HepG2 (cell line): ENCODE measurements around the gene UNC13D. TPM values are rescaled to one million over a fixed set of nuclear protein-coding genes. Genes with fewer than 3 reads are reported as not detected.

Source experiments
- FIP1L1 ChIP-seq: fragments of 200-400 bp; formaldehyde crosslinking; IDR thresholded peaks from 2 replicates; pipeline ENCODE4 v1.6.1; 2018; ENCODE audit warnings: low read depth, mild to moderate bottlenecking, low read length, moderate library complexity, borderline replicate concordance; ENCODE audit not compliant: insufficient read depth
- IRF2 ChIP-seq: IDR thresholded peaks from 2 replicates; pipeline ENCODE4 v1.6.1; 2018; ENCODE audit warnings: missing genetic modification reagents, missing compliant biosample characterization
- KAT7 ChIP-seq: IDR thresholded peaks from 2 replicates; pipeline ENCODE4 v1.6.1; 2018; ENCODE audit warnings: borderline replicate concordance, missing compliant biosample characterization
- KDM5B ChIP-seq: sonication (generic); formaldehyde crosslinking; IDR thresholded peaks from 2 replicates; pipeline ENCODE4 v1.4.0; 2020; ENCODE audit warnings: missing genetic modification reagents, mild to moderate bottlenecking, borderline replicate concordance
- MIXL1 ChIP-seq: IDR thresholded peaks from 2 replicates; pipeline ENCODE4 v1.6.1; 2016
- NAIF1 ChIP-seq: sonication (generic); formaldehyde crosslinking; IDR thresholded peaks from 2 replicates; pipeline ENCODE4 v1.5.0; 2020; ENCODE audit warnings: mild to moderate bottlenecking, missing genetic modification reagents, borderline replicate concordance
- NKX3-1 ChIP-seq: sonication (generic); formaldehyde crosslinking; IDR thresholded peaks from 2 replicates; pipeline ENCODE4 v1.5.0; 2020; ENCODE audit warnings: missing genetic modification reagents
- RFXANK ChIP-seq: IDR thresholded peaks from 2 replicates; pipeline ENCODE4 v1.6.1; 2016
- SNRNP70 ChIP-seq: fragments of 200-400 bp; formaldehyde crosslinking; IDR thresholded peaks from 2 replicates; pipeline ENCODE4 v1.6.1; 2017; ENCODE audit warnings: mild to moderate bottlenecking, low read depth, low read length, moderate library complexity
- SOX5 ChIP-seq: IDR thresholded peaks from 2 replicates; pipeline ENCODE4 v1.6.1; 2016; ENCODE audit warnings: borderline replicate concordance
- SP1 ChIP-seq, 2 experiments: fragments of 450-650 bp in 1 of 2; sonication (generic) in 1 of 2; formaldehyde crosslinking in 1 of 2; IDR thresholded peaks; 2 replicates each; pipeline versions ENCODE4 v1.4.0 to v1.6.1; 2016 to 2020; ENCODE audit warnings: missing genetic modification reagents in 1 of 2
- TCF12 ChIP-seq, 2 experiments: fragments of 450-650 bp in 1 of 2; sonication (generic) in 1 of 2; formaldehyde crosslinking in 1 of 2; IDR thresholded peaks; 2 replicates each; pipeline versions ENCODE4 v1.6.1 to v1.8.0; 2017 to 2022; ENCODE audit warnings: antibody characterized with exemption in 1 of 2, mild to moderate bottlenecking in 1 of 2, missing genetic modification reagents in 1 of 2, moderate library complexity in 1 of 2
- YEATS4 ChIP-seq: sonication (generic); formaldehyde crosslinking; IDR thresholded peaks from 2 replicates; pipeline ENCODE4 v1.4.0; 2020; ENCODE audit warnings: missing genetic modification reagents, borderline replicate concordance
- ZNF264 ChIP-seq: sonication (generic); formaldehyde crosslinking; IDR thresholded peaks from 2 replicates; pipeline ENCODE4 v1.4.0; 2020; ENCODE audit warnings: missing genetic modification reagents
- ZNF282 ChIP-seq: fragments of 450-650 bp; IDR thresholded peaks from 2 replicates; pipeline ENCODE4 v1.6.1; 2018; ENCODE audit not compliant: partially characterized antibody
- ZNF530 ChIP-seq: sonication (generic); formaldehyde crosslinking; IDR thresholded peaks from 2 replicates; pipeline ENCODE4 v1.5.0; 2020; ENCODE audit warnings: low read depth, mild to moderate bottlenecking, missing genetic modification reagents
- polyA plus RNA-seq, 8 experiments: library from polyadenylated mRNA; depleted of rRNA in 3 of 8; stranded (reverse) in 7 of 8; unstranded in 1 of 8; fragments of >200 nt; fragmentation: Illumina TruSeq in 4 of 8; extraction: Trizol in 4 of 8; gene quantifications; 2 replicates each; pipeline versions ENCODE4 v1.2.1 to v1.2.3, GENCODE V29; 2011 to 2016; ENCODE audit warnings: low read depth in 4 of 8, missing spikeins in 1 of 8, mixed read lengths in 1 of 8; ENCODE audit not compliant: insufficient read depth in 1 of 8
- total RNA-seq, 5 experiments: library from RNA; depleted of rRNA; stranded (reverse); fragments of >200 nt; fragmentation: Illumina TruSeq; extraction: Trizol; gene quantifications; 2 replicates each; pipeline ENCODE4 v1.2.3, GENCODE V29; 2016; ENCODE audit warnings: low read depth in 1 of 5
- TF ChIP-seq, protein P1 (sequence below): sonication (generic); formaldehyde crosslinking; IDR thresholded peaks from 2 replicates; pipeline ENCODE4 v1.4.0; 2020; ENCODE audit warnings: missing genetic modification reagents, borderline replicate concordance
- TF ChIP-seq, protein P2 (sequence below): fragments of 450-650 bp; IDR thresholded peaks from 2 replicates; pipeline ENCODE4 v1.6.1; 2017; ENCODE audit warnings: mild to moderate bottlenecking
- TF ChIP-seq, protein P3 (sequence below): sonication (generic); formaldehyde crosslinking; IDR thresholded peaks from 2 replicates; pipeline ENCODE4 v1.9.0; 2022; ENCODE audit warnings: missing genetic modification reagents, mild to moderate bottlenecking, borderline replicate concordance
- TF ChIP-seq, protein P4 (sequence below): sonication (generic); formaldehyde crosslinking; IDR thresholded peaks from 2 replicates; pipeline ENCODE4 v1.8.0; 2022; ENCODE audit warnings: mild to moderate bottlenecking, missing genetic modification reagents, borderline replicate concordance

The UNC13D gene
- total and polyA plus RNA-seq, 2 of the 13 experiments (the other 11 are each of a cell fraction or from before 2014, with no cell fraction given): 29.7 to 42.7 TPM

DNA sequence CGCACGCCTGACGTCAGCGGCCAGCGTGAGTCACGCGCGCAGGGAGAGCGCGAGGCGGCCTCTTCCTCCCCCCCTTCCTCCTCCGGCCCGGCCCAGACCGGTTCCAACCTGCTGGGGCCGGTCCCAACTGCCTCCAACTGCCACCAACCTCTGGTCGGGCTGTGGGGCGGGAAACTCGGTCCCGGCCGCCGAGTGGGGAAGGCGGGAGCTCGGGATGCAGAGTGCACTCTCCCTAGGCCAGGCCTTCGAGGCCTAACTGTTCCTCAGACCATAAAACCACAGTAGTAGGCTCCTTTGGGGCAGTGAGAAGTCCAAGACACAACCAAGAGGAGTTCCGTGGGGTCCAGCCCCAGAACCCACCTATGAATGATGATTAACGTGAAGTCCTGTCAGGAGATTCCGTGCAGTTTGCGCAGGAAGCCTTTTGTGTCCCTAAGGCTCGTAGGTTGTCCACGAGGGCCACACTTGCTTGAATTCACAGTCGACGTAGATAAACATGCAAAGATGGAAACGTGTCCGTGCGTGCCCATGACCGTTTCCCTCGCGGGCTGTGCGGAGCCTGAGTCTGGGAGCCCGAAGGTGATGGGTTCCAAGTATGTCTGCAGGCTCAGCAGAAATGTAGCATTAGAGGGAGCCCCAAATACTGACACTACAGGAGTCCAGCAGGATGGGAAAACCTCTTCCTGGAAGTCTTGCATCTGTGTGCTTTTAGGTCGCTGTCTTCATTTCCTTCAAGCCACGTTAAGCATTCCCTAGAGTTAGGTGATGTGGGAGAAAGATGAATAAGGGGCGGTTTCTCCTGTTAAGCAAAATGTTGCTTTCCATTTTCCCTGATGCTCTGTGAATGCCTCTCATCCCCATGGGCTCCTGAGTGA is 59.0 kb downstream of the UNC13D start (continued):
- TF ChIP-seq NAIF1 (no peak), KAT7 (CRISPR knock-in tag) (peak; percentile 91; the same call in 1 of the 2 replicates), KDM5B (CRISPR knock-in tag) (peak; percentile 94), RFXANK (no peak), SP1 (IDR thresholded peaks at IDR 0.05) (no peak), SP1 (CRISPR knock-in tag; IDR thresholded peaks at IDR 0.05) (peak; percentile 27; the same call in 1 of the 2 replicates), ZNF530 (CRISPR knock-in tag) (peak; percentile 89), ZNF264 (CRISPR knock-in tag) (peak; percentile 74; the same call in 1 of the 2 replicates), TCF12 (IDR thresholded peaks at IDR 0.05) (no peak), TCF12 (CRISPR knock-in tag; IDR thresholded peaks at IDR 0.05) (peak; percentile 86), ZNF282 (no peak), YEATS4 (CRISPR knock-in tag) (peak; percentile 97), SOX5 (CRISPR knock-in tag) (no peak), MIXL1 (CRISPR knock-in tag) (peak; percentile 44), NKX3-1 (CRISPR knock-in tag) (peak; percentile 69; the same call in 1 of the 2 replicates), SNRNP70 (no peak), FIP1L1 (no peak), IRF2 (no peak)
- TF ChIP-seq, protein P1, sequence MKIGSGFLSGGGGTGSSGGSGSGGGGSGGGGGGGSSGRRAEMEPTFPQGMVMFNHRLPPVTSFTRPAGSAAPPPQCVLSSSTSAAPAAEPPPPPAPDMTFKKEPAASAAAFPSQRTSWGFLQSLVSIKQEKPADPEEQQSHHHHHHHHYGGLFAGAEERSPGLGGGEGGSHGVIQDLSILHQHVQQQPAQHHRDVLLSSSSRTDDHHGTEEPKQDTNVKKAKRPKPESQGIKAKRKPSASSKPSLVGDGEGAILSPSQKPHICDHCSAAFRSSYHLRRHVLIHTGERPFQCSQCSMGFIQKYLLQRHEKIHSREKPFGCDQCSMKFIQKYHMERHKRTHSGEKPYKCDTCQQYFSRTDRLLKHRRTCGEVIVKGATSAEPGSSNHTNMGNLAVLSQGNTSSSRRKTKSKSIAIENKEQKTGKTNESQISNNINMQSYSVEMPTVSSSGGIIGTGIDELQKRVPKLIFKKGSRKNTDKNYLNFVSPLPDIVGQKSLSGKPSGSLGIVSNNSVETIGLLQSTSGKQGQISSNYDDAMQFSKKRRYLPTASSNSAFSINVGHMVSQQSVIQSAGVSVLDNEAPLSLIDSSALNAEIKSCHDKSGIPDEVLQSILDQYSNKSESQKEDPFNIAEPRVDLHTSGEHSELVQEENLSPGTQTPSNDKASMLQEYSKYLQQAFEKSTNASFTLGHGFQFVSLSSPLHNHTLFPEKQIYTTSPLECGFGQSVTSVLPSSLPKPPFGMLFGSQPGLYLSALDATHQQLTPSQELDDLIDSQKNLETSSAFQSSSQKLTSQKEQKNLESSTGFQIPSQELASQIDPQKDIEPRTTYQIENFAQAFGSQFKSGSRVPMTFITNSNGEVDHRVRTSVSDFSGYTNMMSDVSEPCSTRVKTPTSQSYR (CRISPR knock-in tag): no peak
- TF ChIP-seq, protein P2, sequence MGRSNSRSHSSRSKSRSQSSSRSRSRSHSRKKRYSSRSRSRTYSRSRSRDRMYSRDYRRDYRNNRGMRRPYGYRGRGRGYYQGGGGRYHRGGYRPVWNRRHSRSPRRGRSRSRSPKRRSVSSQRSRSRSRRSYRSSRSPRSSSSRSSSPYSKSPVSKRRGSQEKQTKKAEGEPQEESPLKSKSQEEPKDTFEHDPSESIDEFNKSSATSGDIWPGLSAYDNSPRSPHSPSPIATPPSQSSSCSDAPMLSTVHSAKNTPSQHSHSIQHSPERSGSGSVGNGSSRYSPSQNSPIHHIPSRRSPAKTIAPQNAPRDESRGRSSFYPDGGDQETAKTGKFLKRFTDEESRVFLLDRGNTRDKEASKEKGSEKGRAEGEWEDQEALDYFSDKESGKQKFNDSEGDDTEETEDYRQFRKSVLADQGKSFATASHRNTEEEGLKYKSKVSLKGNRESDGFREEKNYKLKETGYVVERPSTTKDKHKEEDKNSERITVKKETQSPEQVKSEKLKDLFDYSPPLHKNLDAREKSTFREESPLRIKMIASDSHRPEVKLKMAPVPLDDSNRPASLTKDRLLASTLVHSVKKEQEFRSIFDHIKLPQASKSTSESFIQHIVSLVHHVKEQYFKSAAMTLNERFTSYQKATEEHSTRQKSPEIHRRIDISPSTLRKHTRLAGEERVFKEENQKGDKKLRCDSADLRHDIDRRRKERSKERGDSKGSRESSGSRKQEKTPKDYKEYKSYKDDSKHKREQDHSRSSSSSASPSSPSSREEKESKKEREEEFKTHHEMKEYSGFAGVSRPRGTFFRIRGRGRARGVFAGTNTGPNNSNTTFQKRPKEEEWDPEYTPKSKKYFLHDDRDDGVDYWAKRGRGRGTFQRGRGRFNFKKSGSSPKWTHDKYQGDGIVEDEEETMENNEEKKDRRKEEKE: no peak
- TF ChIP-seq, protein P3, sequence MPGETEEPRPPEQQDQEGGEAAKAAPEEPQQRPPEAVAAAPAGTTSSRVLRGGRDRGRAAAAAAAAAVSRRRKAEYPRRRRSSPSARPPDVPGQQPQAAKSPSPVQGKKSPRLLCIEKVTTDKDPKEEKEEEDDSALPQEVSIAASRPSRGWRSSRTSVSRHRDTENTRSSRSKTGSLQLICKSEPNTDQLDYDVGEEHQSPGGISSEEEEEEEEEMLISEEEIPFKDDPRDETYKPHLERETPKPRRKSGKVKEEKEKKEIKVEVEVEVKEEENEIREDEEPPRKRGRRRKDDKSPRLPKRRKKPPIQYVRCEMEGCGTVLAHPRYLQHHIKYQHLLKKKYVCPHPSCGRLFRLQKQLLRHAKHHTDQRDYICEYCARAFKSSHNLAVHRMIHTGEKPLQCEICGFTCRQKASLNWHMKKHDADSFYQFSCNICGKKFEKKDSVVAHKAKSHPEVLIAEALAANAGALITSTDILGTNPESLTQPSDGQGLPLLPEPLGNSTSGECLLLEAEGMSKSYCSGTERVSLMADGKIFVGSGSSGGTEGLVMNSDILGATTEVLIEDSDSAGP (CRISPR knock-in tag): peak; percentile 86
- TF ChIP-seq, protein P4, sequence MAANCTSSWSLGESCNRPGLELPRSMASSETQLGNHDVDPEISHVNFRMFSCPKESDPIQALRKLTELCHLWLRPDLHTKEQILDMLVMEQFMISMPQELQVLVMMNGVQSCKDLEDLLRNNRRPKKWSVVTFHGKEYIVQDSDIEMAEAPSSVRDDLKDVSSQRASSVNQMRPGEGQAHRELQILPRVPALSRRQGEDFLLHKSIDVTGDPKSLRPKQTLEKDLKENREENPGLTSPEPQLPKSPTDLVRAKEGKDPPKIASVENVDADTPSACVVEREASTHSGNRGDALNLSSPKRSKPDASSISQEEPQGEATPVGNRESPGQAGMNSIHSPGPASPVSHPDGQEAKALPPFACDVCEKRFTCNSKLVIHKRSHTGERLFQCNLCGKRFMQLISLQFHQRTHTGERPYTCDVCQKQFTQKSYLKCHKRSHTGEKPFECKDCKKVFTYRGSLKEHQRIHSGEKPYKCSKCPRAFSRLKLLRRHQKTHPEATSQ: 0 out of 2 replicates have a peak, but pooled peaks have one; percentile 82
